ENCODE results near the gene GJD4. TPM values are rescaled to one million over a fixed set of nuclear protein-coding genes. Genes with fewer than 3 reads are reported as not detected.

Gene GJD4
- total RNA-seq, 4 donors from 2014 or later = not detected

DNA sequence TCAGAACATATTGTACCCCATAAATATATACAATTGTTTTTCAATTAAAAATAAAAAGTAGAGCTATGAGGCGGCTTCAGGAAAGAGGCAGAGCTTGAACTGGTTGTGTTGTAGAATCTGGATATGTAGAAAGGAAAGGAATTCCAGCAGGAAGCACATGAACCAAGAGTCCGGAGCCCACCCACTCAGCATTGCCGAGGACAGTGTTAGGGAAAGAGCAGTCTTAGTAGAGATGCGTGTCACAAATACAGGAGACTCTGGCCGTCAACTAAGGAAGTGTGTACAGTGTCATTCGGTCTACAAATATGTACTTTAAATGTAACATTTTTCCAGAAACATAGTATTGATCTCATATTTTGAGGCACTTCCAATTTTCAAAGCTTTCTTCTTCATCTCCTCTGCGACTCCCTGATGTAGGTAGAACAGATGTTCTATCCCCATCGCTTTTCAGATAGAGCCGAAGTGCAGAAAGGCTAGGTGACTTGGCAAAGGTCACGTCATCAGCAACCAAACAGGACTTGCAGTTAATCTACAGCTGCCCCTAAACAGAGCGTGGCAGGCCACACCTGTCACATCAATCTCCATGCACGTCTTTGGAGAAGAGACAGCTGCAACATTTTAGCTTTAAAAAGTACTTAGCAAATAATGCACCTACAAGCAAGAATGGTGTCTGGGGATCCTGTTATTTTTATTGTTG, 25.3 kb upstream of the GJD4 start:
- intact Hi-C loops (cut with DNase I; ENCODE audit: low total_unique reads) = no loop called here
- DNase-seq (ENCODE audit: low spot score in 2 of 2) = peak in 1 of 2 donors; percentile 25
- no peak for TF ChIP-seq POLR2A (IDR thresholded peaks at IDR 0.05)
- TF ChIP-seq, protein P1, sequence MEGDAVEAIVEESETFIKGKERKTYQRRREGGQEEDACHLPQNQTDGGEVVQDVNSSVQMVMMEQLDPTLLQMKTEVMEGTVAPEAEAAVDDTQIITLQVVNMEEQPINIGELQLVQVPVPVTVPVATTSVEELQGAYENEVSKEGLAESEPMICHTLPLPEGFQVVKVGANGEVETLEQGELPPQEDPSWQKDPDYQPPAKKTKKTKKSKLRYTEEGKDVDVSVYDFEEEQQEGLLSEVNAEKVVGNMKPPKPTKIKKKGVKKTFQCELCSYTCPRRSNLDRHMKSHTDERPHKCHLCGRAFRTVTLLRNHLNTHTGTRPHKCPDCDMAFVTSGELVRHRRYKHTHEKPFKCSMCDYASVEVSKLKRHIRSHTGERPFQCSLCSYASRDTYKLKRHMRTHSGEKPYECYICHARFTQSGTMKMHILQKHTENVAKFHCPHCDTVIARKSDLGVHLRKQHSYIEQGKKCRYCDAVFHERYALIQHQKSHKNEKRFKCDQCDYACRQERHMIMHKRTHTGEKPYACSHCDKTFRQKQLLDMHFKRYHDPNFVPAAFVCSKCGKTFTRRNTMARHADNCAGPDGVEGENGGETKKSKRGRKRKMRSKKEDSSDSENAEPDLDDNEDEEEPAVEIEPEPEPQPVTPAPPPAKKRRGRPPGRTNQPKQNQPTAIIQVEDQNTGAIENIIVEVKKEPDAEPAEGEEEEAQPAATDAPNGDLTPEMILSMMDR (IDR thresholded peaks at IDR 0.05) = no peak
- no peak overlapping the region for H3K4me3 ChIP-seq (ENCODE audit: low read depth, poor library complexity, severe bottlenecking)
- 66 to 69% methylated on average over 12 of the region's 12 CpGs for WGBS, 2 donors

DNA sequence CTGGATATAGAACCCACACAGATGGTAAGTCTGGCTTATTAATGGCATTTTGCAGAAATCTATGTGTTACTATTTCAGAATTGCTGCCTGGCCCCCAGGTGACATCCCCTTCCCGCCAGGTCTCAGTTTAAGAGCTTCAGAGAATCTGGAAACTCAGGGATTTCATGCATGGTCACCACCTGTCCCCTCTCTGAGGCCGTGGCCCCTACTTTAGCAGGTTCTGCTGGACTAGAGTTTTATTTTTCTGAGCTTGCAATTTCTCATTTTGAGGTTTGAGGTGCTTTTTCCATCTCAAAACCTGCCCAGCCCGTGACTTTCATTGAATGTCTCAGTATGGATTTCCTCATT, 24.7 kb upstream of the GJD4 start:
- WGBS, 2 donors = 78 to 87% methylated on average over 3 of the region's 3 CpGs
- intact Hi-C loops (cut with DNase I; ENCODE audit: low total_unique reads) = no loop called here
- TF ChIP-seq POLR2A (IDR thresholded peaks at IDR 0.05) = no peak
- TF ChIP-seq, protein P1 (IDR thresholded peaks at IDR 0.05) = no peak
- no peak overlapping the region for H3K4me3 ChIP-seq (ENCODE audit: low read depth, poor library complexity, severe bottlenecking)
- DNase-seq (ENCODE audit: low spot score in 2 of 2) = peak in 1 of 2 donors; percentile 25

DNA sequence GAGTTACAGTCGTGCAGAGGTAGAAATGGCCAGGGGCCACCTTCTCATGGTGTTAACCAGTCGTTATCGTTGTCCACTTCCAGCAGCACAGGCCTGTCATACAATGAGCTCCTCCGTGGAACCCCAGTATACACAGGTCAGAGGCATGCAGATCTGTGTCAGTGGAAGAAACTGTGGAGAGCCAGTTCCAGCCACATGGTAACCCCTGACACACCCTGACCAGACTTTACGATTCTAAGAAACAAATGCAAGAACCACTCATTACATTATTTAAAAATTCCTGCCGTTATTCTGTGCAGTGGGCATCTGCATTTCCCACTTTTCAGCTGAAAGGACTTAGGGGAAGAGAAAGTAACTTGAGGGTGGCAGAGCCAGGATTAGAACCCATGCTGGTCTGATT, 23.5 kb upstream of the GJD4 start:
- no peak overlapping the region for H3K4me3 ChIP-seq (ENCODE audit: low read depth, poor library complexity, severe bottlenecking)
- intact Hi-C loops (cut with DNase I; ENCODE audit: low total_unique reads) = no loop called here
- no peak for DNase-seq (ENCODE audit: low spot score in 2 of 2)
- TF ChIP-seq, protein P1 (IDR thresholded peaks at IDR 0.05) = no peak
- TF ChIP-seq POLR2A (IDR thresholded peaks at IDR 0.05) = no peak
- 86 to 87% methylated on average over 6 of the region's 6 CpGs for WGBS, 2 donors

DNA sequence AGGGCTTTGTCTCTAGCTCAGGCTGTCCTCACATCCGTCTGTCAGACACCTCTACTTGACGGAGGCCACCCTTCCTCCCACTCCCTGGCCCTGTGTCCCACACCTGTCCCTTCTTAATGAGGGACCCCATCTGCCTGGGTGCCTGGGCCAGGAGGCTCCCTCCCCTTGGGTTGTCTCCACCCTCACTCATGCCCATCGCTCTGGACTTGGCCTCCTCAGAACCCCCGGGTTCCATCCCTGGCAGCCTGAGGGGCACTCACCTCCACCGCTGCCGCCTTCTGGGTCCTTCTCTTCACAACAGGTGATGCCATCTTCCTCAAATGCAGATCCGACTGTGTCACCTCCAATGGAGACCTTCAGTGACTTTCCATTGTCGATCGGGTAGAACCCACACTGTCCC, 20.2 kb upstream of the GJD4 start:
- H3K4me3 ChIP-seq (ENCODE audit: low read depth, poor library complexity, severe bottlenecking) = no peak overlapping the region
- peak in 1 of 2 donors; percentile 81 for DNase-seq (ENCODE audit: low spot score in 2 of 2)
- intact Hi-C loops (cut with DNase I; ENCODE audit: low total_unique reads) = no loop called here
- 95 to 96% methylated on average over 9 of the region's 9 CpGs for WGBS, 2 donors
- TF ChIP-seq, protein P1 (IDR thresholded peaks at IDR 0.05) = no peak
- no peak for TF ChIP-seq POLR2A (IDR thresholded peaks at IDR 0.05)

DNA sequence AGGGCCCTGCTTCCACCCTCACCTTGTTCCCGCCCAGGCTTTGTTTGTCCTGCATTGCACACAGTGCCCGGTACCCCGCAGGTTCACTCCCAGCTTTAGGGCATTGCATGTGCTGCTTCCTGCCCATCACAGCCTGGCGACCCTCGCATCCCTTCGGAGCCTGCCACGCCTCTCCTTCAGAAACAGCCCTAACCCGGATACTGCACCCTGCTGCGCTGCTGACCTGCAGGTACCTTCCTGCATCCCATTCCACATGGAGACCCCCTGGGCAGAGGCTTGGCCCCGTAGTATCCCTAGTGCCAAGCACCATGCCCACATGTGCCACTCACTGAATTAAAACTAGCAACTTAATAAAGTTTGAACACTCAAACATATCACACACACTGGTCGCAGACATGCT, 19.8 kb upstream of the GJD4 start:
- WGBS, 2 donors = 96 to 97% methylated on average over 11 of the region's 11 CpGs
- intact Hi-C loops (cut with DNase I; ENCODE audit: low total_unique reads) = no loop called here
- no peak overlapping the region for H3K4me3 ChIP-seq (ENCODE audit: low read depth, poor library complexity, severe bottlenecking)
- DNase-seq (ENCODE audit: low spot score in 2 of 2) = peak in 1 of 2 donors; percentile 66
- TF ChIP-seq, protein P1 (IDR thresholded peaks at IDR 0.05) = no peak
- TF ChIP-seq POLR2A (IDR thresholded peaks at IDR 0.05) = no peak

Data from lower leg skin (tissue), 4 donors.